GM18873 (cell line): ENCODE measurements around the gene TTC21A.
"Not testable (repeated sequence)": the region's sequence is repeated elsewhere in the genome, so short reads cannot be mapped to it uniquely, and the experiment has no call there.

Source experiments
- ATAC-seq: cut with Tn5 transposase; IDR thresholded peaks from one replicate; pipeline ENCODE4 v1.9.1; 2021; ENCODE audit warnings: mild to moderate bottlenecking, moderate library complexity, moderate number of reproducible peaks; ENCODE audit not compliant: unreplicated experiment, low FRiP score

TTC21A gene

DNA sequence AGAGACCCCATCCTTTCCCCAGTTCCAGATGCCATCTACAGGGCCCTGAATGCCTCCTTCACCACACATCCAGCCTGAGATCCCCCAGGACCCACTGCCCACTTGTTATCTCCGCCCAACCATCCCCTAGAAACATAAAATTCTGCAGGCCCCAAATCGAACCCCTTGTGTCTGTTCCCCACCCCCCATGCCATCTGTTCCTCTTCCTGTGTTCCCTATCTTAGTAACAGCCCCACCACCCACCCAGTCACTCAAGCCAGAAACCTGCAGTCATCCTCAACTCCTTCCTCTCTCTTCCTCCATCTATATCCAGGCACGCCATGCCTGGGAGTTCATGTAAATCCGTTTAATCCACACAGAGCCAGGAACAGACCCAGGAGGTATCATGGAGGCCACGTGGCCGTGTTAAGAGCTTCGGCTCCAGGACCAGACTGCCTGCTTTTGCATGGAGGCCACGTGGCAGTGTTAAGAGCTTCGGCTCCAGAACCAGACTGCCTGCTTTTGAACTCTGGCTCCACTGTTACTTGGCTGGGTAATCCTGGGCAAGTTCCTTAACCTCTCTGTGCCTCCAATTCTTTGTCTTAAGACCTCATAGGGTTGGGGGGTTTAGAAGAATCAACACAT, 41.1 kb downstream of the TTC21A start:
- ATAC-seq, result no peak

DNA sequence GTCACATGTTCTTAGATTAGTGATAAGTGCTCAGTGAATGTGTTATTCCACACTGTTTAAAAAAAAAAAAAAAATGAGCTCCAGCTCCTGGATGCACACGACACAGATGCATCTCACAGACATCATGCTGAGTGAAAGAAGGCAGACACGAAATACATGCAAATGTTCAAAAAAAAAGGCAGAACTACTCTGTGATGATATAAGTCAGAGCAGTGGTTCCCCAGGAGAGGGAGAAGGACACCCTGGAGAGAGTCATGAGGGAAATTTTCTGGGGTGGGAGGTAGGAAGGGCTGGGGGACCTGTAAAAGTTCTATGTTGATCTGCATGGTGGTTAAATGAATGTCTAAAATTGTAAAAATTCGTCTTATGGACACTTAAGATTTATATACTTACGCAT, 41.6 kb downstream of the TTC21A start:
- ATAC-seq, result no peak

DNA sequence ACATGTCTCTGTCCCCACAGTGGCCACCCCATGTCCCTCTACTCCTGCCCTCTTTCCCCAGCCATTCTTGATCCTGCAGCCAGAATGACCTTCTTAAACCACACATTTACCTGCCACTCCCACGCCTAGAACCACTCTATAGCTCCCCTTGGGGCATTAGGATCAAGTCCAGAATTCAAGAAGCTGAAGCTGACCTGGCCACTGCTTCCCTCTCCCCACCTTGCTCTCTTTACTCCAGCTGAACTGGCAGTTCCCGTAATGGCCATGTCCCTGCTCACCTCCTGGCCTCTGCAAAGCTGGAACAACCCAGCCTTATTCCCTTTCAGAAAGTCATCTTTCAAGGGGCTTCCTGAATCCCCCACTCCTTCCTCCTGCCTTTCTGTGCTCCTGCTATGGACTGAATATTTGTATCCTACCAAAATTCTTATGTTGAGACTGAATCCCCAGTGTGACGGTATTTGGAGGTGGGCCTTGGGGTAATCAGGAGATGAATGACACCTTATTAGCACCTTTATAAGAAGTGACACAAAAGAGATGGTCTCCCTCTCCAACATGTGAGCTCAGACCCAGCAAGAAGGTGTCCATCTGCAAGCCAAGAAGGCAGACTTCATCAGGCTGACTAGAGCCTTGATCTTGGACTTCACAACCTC, 42.1 kb downstream of the TTC21A start:
- no peak for ATAC-seq

GRCh38 chr3:39150148-39150802, 42.8 kb downstream of the TTC21A start:
- no peak for ATAC-seq

GRCh38 chr3:39150803-39151631, 43.5 kb downstream of the TTC21A start:
- no peak for ATAC-seq

- ATAC-seq, result no peak
These were observed 46.4 kb downstream of the TTC21A start for GRCh38 chr3:39153977-39154279.

- no peak for ATAC-seq
These were observed 47.0 kb downstream of the TTC21A start for GRCh38 chr3:39154280-39155021.

DNA sequence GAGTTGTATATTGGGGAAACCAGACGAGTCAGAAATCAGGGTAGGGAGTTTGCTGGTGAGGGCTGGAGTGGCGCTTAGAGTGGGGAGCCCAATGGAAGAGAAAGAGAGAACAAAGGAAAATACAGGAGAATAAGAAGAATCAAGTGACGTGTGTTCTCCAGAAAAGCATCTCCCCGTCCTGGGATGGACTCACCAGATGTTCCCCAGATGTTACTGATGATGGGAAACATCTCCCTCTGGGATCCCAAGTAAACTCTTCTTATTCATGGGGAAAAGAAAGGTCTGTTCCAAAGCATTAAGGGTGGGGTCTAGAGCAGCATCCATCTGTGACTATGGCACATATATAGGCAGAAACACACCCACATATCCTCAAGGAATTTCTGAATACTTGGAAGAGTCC, 48.9 kb downstream of the TTC21A start:
- ATAC-seq, result no peak

- no peak for ATAC-seq
These were observed 49.9 kb downstream of the TTC21A start for GRCh38 chr3:39157359-39157758.

GRCh38 chr3:39158148-39158715, 50.8 kb downstream of the TTC21A start:
- ATAC-seq, result no peak

DNA sequence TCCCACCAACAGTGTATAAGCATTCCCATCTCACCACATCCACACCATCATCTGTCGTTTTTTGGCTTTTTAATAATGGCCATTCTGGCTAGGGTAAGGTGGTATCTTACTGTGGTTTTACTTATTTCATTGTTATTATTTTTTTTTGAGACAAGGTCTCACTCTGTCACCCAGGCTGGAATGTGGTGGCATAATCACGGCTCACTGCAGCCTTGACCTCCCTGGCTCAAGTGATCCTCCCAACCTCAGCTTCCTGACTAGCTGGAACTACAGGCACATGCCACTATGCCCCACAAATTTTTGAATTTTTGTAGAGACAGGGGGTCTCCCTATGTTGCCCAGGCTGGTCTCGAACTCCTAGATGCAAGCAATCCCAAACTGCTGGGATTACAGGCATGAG, 56.9 kb downstream of the TTC21A start:
- ATAC-seq, result no peak

DNA sequence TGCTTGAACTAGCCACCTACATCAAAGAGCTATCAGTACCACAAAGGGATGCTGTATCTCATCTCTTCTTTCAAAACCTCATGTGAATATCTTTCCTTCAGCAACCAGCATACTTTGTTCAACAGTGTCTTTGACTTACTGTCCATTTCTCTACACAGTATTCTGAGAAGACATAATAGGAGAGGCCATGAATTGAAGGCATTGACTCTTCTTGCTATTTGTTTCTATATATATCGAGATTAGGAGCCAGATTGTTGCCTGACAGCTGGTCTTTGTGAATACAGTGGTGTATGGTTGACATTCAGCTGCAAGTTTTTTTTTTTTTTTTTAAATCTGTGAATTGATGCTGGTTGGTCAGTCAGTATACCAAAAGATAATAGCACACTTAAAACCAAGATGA, 58.0 kb downstream of the TTC21A start:
- ATAC-seq, result no peak

- ATAC-seq, result no peak
These were observed 58.7 kb downstream of the TTC21A start for GRCh38 chr3:39166134-39166710.

GRCh38 chr3:39166932-39167532, 59.6 kb downstream of the TTC21A start:
- no peak for ATAC-seq

GRCh38 chr3:39168156-39168780, 60.8 kb downstream of the TTC21A start:
- no peak for ATAC-seq

- ATAC-seq, result no peak
These were observed 62.2 kb downstream of the TTC21A start for GRCh38 chr3:39169712-39170111.

DNA sequence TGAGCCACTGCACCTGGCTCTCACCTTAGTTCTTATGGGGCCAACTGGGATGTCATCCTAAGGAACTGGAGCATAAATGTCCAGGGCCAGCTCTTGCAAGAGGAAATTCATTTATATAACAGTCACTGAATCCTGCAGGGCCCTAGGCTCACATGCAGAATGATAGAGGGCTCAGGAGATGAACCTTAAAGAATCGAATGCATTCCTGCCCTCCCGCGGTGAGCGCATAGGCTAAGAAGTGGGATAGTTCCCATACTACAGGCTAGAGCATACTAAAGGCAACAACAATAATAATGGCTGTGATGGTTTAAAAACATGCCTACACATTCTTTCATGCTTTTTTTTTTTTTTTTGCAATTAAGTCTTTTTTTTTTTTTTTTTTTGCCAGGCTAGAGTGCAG, 63.0 kb downstream of the TTC21A start:
- ATAC-seq, result no peak

DNA sequence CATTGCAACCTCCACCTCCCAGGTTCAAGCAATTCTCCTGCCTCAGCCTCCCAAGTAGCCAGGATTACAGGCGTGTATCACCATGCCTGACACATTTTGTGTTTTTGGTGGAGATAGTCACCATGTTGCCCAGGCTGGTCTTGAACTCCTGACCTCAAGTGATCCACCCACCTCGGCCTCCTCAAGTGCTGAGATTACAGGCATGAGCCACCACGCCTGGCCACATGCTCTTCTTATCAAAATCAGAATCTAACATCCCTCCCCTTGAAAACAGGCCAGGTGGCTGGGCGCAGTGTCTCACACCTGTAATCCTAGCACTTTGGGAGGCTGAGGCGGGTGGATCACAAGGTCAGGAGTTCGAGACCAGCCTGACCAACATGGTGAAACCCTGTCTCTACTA, 63.4 kb downstream of the TTC21A start:
- ATAC-seq, result not testable (repeated sequence)

DNA sequence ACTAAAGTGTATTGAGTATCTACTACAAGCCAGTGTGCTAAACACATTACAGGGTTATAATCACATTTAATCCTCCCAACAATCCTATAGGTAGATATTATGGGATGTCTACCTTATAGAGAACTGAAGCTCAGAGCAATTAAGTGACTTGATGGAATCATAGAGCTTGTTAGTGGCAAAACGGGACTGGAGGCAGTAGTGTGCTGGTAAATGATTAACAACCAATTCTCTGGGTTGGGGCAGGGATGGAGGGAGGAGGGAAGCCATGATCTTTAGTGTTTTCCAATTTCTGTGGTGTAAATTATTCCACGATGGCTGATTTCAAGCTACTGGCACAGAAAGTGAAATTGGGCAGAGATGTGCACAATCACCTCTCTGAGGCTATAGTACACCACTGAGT, 64.4 kb downstream of the TTC21A start:
- no peak for ATAC-seq
